Measurements from ENCODE around the gene USP47. TPM values are rescaled to one million over a fixed set of nuclear protein-coding genes. Genes with fewer than 3 reads are reported as not detected.

USP47 gene
- total RNA-seq, 2 donors from 2014 or later: 35.3 to 38.9 TPM

DNA sequence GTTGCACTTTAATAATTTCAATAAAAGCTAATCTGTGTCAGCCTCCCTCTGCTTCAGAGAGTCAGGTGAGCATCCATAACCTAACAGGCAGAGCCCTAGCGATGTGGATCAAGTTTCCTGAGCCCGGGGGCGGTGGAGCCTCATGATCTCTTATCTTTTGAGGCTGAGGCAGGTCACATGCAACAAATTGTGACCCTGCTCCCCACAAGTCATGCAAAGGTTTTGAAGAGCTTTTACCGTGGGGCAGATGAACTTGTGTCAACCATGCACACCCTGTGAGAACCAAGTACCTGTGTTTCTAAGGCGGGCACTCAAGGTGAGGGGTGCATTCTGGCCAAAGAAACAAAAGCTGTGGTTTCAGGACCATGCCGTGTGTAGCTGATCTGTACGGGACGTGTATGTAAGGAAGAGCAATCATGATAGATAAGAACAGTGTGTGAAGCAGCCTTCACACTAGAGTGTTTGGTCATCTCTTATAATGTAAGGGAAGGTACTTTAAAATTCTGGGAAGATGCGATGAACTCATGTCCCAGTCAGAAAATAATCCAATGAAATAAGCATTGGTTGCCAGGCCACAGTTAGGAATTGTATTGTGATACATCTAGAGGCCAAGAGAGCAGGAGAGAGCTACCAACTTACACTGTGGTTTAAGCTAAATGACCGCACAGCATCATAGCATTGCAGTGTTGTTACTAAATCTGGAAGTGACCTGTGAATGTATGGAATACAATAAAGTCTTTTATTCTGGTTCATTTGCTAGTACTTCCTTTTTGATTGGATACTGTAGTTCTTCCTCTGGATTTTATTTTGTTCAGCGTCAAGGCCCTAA lies 116.8 kb downstream of the USP47 start:
- no peak for ATAC-seq
- intact Hi-C loops (cut with DNase I, micrococcal nuclease): no loop called here
- no peak for DNase-seq

DNA sequence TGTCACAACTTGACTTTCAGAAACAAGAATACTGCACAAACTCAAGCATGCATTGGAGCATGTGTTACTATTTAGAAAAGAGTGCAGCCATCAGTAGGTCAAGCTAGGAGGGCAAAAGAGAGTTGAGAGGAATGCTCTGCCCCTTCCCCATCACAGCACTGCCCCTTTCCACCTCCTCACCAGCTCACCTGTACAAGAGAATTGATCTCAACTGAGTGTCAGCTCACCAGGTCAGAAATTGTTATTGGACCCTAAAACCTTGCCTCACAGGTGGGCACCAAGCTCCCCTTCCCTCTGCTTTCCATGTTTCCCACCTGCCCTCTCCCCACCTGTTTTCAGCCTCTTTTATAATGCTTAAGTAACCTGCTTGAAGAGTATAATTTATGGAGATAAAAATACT lies 117.8 kb downstream of the USP47 start:
- intact Hi-C loops (cut with DNase I, micrococcal nuclease): no loop called here
- DNase-seq (no peak), ATAC-seq (no peak)

DNA sequence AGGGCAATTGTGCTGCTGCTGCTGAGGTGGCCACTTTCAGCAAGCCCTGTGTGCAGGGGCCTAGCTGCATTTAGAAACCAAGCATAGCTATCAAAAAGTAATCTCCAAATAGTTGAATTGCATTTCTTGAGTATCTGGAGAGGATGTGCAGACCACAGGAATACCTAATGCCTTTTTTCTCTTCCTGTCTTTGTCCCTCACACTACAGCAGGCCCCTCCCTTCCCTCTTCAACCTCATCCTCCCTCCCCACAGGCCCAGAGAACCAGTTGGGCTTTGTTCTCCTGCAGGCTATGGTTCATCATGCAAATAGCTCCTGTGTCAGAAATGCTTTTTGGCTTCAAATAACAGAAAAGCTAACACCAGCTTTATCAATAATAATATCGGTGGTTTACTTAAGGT lies 118.9 kb downstream of the USP47 start:
- intact Hi-C loops (cut with DNase I, micrococcal nuclease): no loop called here
- ATAC-seq (no peak), DNase-seq (no peak)

GRCh38 chr11:11961399-11962028 lies 119.7 kb downstream of the USP47 start:
- ATAC-seq (peak; percentile 50), DNase-seq (no peak)
- intact Hi-C loops (cut with DNase I, micrococcal nuclease): no loop called here

DNA sequence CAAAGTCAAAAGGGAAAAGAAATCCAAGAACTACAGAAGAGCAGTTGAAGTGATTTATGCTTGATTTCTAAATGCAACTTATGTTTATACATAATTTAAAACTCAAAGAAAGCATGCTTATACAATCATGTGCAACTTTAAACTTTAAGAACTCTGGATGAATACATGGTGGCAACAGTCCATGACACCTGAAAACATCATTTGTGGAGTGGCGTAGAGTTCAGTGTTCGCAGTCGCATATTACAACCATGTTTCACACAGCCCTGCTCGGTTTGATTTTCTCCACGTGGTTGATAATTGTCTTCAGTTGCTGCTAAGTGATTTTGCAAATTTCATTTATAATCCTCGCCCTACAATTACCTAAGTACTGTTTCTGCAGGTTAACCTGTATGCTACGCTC lies 121.3 kb downstream of the USP47 start:
- DNase-seq: no peak
- ATAC-seq: no peak
- intact Hi-C loops (cut with DNase I, micrococcal nuclease): no loop called here

DNA sequence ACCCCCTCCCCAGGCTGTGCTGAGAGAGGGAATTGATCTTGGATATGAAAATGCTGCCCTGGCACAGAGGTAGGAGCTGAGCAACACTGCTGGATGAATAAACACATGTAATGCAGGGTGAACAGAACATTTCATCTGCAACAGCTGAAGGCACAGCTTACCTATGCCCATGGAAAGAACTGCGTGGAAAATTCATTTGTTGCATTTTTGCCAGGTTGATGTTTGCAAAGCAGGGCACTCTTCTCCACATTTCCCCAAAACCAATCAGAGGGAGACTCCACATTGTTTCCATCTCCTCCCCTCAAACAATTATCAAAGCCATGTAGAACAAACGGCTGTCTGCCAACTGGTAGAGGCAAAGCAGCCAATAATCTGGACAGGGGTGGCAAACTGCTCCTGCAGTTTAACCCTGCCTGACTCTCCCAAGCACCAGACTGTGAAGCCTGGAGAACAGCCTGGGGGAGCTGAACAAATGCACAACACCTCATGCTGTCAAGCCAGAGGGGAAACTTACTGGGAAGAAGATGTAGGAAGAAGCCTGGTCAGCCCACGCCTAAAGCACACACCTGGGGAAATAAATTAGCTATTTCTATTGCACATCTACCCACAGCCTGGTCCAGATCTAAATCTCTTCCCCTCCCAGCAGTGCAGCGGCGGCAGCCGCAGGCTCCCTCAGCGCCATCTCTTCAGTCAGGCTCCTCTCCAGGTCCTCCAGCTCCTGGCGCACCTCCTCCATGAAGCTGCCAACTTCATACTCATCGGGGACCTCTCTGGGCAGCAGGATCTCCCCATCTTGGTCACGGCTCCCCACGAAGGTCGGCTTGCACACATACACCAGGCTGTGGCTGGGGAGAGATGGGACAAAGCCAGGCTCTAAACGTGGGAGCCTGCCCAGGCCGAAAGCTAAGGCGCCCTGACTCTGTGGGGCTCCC lies 122.3 kb downstream of the USP47 start:
- ATAC-seq (no peak), DNase-seq (no peak)
- intact Hi-C loops (cut with DNase I, micrococcal nuclease): no loop called here

GRCh38 chr11:11964774-11965150 lies 123.0 kb downstream of the USP47 start:
- intact Hi-C loops (cut with DNase I, micrococcal nuclease): no loop called here
- ATAC-seq: no peak

GRCh38 chr11:11965192-11965591 lies 123.4 kb downstream of the USP47 start:
- intact Hi-C loops (cut with DNase I, micrococcal nuclease): no loop called here
- no peak for DNase-seq
- no peak for ATAC-seq

More at GRCh38 chr11:11964774-11965150, 123.0 kb downstream of the USP47 start:
- DNase-seq: no peak

GRCh38 chr11:11965656-11966353 lies 124.0 kb downstream of the USP47 start:
- DNase-seq (no peak), ATAC-seq (no peak)
- intact Hi-C loops (cut with DNase I, micrococcal nuclease): no loop called here

DNA sequence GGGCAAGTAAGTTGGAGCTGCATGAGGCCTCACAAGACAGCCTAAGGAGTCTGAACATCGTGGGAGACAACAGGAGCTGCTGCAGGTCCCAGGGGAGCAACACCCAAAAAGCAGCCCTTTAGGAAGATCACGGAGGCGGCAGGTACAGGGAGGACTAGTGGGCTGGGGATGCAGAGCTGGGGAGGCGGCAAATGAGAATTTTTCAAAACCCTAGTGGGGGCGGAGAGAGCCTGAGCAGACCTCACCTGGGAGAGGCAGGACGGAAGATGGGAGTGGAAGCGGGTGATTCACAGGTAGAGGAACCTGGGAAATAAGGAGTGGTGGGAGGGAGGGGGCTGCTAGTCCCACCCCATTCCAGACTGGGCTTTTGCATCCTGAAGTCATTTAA lies 124.6 kb downstream of the USP47 start:
- ATAC-seq: no peak
- intact Hi-C loops (cut with DNase I, micrococcal nuclease): no loop called here

DNA sequence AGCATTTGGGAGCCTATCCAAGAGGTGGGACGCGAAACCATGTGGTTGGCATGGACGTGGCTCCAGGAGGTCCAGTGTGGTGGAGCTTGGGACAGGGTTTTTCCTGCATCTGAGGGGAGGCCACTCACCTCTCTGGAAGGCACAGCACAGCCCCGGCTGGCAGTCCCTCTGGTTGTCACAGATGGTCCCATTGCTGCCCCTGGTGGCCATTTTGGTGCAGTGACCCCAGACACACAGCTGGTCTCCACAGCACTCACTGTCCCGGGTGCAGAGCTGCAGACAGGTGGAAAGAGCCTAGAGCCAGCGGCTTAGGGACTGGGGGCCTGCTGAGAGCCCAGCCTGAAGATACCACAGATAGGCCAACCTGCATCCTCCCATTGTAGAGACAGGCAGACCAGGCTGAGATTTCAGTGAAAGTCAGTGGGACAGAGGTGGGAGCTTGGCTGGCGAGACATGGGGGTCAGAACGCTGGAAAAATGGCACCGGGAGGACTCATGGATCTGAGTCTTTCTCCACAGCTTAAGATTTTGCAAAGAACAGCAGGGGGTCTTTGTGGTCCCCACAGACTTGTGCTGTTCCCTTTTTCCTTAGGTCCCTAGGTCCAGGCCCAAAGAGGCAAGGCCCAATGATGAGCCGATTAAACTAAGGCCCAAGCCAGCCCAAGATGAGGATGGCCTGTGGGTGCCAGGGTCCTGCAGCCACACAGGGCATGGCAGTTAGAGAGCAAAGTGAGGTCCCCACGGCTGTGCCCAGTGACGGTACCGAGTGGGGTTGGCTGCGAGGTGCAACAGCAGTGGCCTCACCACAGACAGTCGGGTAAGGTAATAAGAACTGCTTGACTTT lies 125.3 kb downstream of the USP47 start:
- peak; percentile 91 for ATAC-seq
- intact Hi-C loops (cut with DNase I, micrococcal nuclease): no loop called here
- DNase-seq: peak; percentile 51 to 79

More for the DNA sequence above, 124.6 kb downstream of the USP47 start:
- DNase-seq: no peak

DNA sequence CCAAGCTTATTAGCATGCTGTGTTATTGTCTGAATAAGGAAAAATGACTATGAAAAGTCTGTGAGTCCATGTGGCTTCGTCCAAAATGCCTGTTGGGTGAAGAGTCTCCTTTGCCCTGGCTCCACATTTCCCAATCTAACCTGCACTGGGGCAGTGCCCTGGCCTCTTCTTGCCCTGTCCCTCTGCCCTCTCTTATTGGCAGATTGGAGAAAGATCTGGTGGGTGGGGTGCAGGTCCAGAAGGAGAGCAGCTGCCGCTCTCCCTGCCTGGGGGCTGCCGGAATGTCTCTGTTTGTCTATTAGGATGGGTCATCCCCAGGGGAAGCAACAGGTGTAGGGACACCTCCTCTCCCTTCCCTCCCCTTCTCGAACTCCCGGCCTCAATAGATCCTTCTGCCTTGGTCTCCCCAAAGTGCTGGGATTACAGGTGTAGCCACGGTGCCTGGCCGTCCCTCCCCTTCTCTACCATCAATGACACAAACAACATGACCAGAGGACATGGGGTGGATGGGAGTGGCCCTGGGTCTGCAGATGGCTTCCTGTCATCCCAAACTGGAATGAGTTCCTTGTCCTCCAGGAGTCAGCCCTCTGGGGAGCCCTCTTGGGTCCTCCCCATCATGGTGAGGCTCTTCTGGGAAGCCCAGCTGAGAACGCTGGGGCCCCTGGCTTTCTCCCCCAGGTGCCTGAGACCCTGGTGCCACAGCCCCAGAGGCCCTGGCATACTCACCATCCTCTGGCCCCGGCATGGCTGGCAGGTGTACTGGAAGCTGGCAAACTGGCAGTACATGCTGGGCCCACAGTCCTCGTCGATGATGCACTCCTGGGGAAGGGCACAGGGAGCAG lies 126.1 kb downstream of the USP47 start:
- DNase-seq (no peak), ATAC-seq (no peak)
- intact Hi-C loops (cut with DNase I, micrococcal nuclease): no loop called here

DNA sequence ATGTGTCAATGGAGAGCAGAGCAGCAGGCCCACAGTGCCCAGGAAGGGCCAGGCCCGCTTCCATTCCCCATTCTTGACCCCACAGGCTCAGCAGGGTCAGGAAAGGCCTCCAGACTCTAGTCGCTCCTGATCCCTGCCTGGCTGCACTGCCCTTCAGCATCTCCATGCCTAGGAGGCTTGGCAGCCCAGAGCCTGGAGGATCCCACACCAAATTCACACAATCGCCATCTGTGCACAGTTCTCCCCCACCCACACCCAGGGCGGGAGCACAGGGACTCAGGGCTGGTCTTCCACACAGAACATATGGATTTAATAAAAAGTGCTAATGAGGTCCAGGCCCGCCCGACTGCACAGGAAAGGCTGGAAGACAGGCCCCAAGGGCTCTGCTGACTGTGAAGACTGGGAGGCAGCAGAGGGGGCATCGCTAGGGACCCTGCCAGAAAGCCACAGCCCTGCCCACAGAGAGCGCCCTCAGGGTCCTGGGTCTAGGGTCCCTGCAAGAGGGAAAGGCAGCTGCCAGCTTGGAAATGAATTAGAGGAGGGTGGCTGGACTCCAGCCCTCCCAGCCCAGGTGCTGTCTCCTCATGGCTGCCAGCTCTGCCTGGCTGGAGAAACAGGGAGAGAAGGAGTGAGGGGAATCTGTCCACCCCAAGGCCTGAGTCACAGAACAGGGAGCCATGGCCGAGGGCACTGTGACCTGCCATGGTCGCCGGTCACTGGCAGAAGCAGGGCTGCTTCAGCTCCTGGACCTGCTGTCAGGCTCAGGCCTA lies 126.9 kb downstream of the USP47 start:
- intact Hi-C loops (cut with DNase I, micrococcal nuclease): no loop called here
- ATAC-seq: no peak
- no peak for DNase-seq

DNA sequence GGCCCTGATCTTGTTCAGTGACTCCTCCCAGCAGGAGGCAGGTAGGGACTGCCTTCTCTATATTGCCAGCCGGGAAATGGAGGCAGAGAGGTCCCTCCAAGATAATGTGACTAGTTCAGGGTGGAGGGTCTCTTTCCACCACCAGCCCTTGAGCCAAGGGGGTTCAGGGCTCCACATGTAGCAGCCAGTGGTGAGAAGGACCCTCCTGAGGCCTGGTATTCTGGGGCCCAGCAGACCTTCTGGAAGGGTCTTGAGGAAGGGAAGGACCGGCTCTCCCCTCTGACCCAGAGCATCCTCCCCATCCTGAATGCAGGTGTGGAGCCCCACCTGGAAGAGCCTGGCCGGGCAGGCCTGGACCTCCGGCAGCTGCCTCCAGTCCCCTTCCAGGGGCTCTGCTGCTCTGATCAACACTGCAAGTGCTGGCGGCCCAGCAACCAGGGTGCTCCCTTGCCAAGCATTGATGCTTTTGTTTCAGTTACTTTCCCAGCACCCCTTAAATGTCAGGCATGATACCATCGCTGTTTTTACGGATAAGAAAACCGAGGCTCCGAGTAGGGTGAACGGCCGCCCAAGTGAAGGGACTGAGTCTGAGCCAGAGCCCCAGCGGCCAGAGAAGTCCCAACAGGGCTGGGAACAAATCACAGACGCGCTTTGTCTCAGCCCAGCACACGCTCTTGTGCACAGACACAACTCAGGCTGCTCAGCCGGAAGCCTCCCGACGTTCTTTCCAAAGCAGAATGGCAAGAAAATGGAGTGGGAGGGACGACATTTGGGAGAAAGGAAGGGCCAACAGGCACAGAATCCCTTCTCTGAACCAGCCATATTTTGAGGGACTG lies 127.8 kb downstream of the USP47 start:
- DNase-seq: no peak
- ATAC-seq: no peak
- intact Hi-C loops (cut with DNase I, micrococcal nuclease): no loop called here

GRCh38 chr11:11970556-11970955 lies 128.8 kb downstream of the USP47 start:
- no peak for DNase-seq
- ATAC-seq: no peak
- intact Hi-C loops (cut with DNase I, micrococcal nuclease): no loop called here

Measured in left colon (tissue), 2 donors.